Left lung (tissue), 14 donors: ENCODE data around the gene BLZF1. TPM values are rescaled to one million over a fixed set of nuclear protein-coding genes. Genes with fewer than 3 reads are reported as not detected.

ENCODE experiments used
- ATAC-seq: fragments of 200-7000 bp; cut with Tn5 transposase; one replicate; pipeline ENCODE4 v1.9.1; 2020; ENCODE audit warnings: moderate library complexity
- DNase-seq, 4 donors: peaks; one replicate each; pipeline ENCODE4 v3.0.0-alpha.2; 2013 to 2020
- H3K27ac ChIP-seq, 2 donors: fragments of 200-600 bp; sonication (generic) in 1 of 2; one replicate each; pipeline versions ENCODE4 v1.5.0 to v1.8.0; 2020 to 2021
- H3K27me3 ChIP-seq, 2 donors: fragments of 200-600 bp; sonication (generic) in 1 of 2; one replicate each; pipeline versions ENCODE4 v1.5.0 to v1.8.0; 2020 to 2021
- H3K36me3 ChIP-seq, 2 donors: fragments of 200-600 bp; sonication (generic) in 1 of 2; one replicate each; pipeline versions ENCODE4 v1.5.0 to v1.8.0; 2020 to 2021
- H3K4me1 ChIP-seq, 2 donors: fragments of 200-600 bp; one replicate each; pipeline ENCODE4 v1.8.0; 2021
- H3K4me3 ChIP-seq, 2 donors: fragments of 200-600 bp; sonication (generic) in 1 of 2; one replicate each; pipeline versions ENCODE4 v1.5.0 to v1.8.0; 2020 to 2021; ENCODE audit warnings: mild to moderate bottlenecking in 1 of 2
- H3K9me3 ChIP-seq, 2 donors: fragments of 200-600 bp; sonication (generic) in 1 of 2; one replicate each; pipeline versions ENCODE4 v1.5.0 to v1.8.0; 2020 to 2021
- intact Hi-C, 2 donors: fragments of 100-400 bp; cut with DNase I; formaldehyde crosslinking; loops; one replicate each; pipeline versions ENCODE4 v1.11.2 to v1.14.2; 2022
- long read RNA-seq, 12 donors: library from polyadenylated mRNA in 2 of 12; unstranded in 2 of 12; transcript quantifications; one replicate each; pipeline ENCODE4 v2.0.0 and lab custom pipeline, GENCODE V29; 2019 to 2026
- polyA plus RNA-seq, 6 donors: library from polyadenylated mRNA; unstranded; fragments of 120-200 nt; gene quantifications; one replicate each; pipeline ENCODE4 v1.2.1, GENCODE V29; 2013; ENCODE audit not compliant: insufficient read length in 6 of 6
- total RNA-seq, 2 donors: library from RNA; stranded (reverse); fragmentation: NEBNext Ultra II Directional; extraction: Animal tissue kit (Norgen Biotek cat#: 25700); gene quantifications; one replicate each; pipeline ENCODE4 v1.2.1, GENCODE V29; 2021
- TF ChIP-seq, protein P1 (sequence below), 2 donors: fragments of 200-600 bp; sonication (generic) in 1 of 2; IDR thresholded peaks; one replicate each; pipeline versions ENCODE4 v1.5.0 to v1.8.0; 2021; ENCODE audit warnings: antibody characterized with exemption in 2 of 2
- donor health status: DM: no; HTN: yes; CAD: no.
- donor health status: DM: no; HTN: no; CAD: no.

Gene BLZF1, protein sequence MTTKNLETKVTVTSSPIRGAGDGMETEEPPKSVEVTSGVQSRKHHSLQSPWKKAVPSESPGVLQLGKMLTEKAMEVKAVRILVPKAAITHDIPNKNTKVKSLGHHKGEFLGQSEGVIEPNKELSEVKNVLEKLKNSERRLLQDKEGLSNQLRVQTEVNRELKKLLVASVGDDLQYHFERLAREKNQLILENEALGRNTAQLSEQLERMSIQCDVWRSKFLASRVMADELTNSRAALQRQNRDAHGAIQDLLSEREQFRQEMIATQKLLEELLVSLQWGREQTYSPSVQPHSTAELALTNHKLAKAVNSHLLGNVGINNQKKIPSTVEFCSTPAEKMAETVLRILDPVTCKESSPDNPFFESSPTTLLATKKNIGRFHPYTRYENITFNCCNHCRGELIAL
- 10 to 100 TPM; 25.3 to 26.8 TPM for total RNA-seq
- 10 to 100 TPM; 26.0 to 29.7 (median 27.3) TPM for polyA plus RNA-seq
- long read RNA-seq, donor 1, transcript BLZF1-203 (7 exons, 2,749 nt) = major isoform, 10 of 25 reads
- long read RNA-seq, donor 1, transcript BLZF1-202 (3 exons, 1,295 nt) = major isoform, 10 of 25 reads
- long read RNA-seq, donor 1, partial matches to known transcripts = 5 of 25 reads
- long read RNA-seq, donor 1, other reads (novel, unspliced or antisense) = 0 of 25 reads
- long read RNA-seq, donor 2, partial matches to known transcripts = 0 of 4 reads
- long read RNA-seq, donor 2, other reads (novel, unspliced or antisense) = 0 of 4 reads
- long read RNA-seq, donor 3, transcript BLZF1-203 (7 exons, 2,749 nt) = major isoform, 12 of 15 reads
- long read RNA-seq, donor 3, partial matches to known transcripts = 0 of 15 reads
- long read RNA-seq, donor 3, other reads (novel, unspliced or antisense) = 0 of 15 reads
- long read RNA-seq, donor 4, partial matches to known transcripts = 0 of 6 reads
- long read RNA-seq, donor 4, other reads (novel, unspliced or antisense) = 1 of 6 reads
- long read RNA-seq, donor 5, transcript BLZF1-203 (7 exons, 2,749 nt) = minor isoform, 5 of 22 reads
- long read RNA-seq, donor 5, transcript BLZF1-202 (3 exons, 1,295 nt) = major isoform, 6 of 22 reads
- long read RNA-seq, donor 5, partial matches to known transcripts = 11 of 22 reads
- long read RNA-seq, donor 5, other reads (novel, unspliced or antisense) = 0 of 22 reads
- long read RNA-seq, donor 6, transcript BLZF1-203 (7 exons, 2,749 nt) = major isoform, 7 of 18 reads
- long read RNA-seq, donor 6, partial matches to known transcripts = 9 of 18 reads
- long read RNA-seq, donor 6, other reads (novel, unspliced or antisense) = 0 of 18 reads
- long read RNA-seq, donor 7, transcript BLZF1-203 (7 exons, 2,749 nt) = major isoform, 5 of 6 reads
- long read RNA-seq, donor 7, partial matches to known transcripts = 0 of 6 reads
- long read RNA-seq, donor 7, other reads (novel, unspliced or antisense) = 0 of 6 reads
- long read RNA-seq, donor 8, transcript BLZF1-203 (7 exons, 2,749 nt) = major isoform, 8 of 9 reads
- long read RNA-seq, donor 8, partial matches to known transcripts = 0 of 9 reads
- long read RNA-seq, donor 8, other reads (novel, unspliced or antisense) = 0 of 9 reads
- long read RNA-seq, donor 9 = 0 reads
- long read RNA-seq, donor 10, partial matches to known transcripts = 0 of 1 reads
- long read RNA-seq, donor 10, other reads (novel, unspliced or antisense) = 0 of 1 reads
- long read RNA-seq, donor 11, partial matches to known transcripts = 0 of 5 reads
- long read RNA-seq, donor 11, other reads (novel, unspliced or antisense) = 0 of 5 reads
- long read RNA-seq, donor 12, transcript BLZF1-203 (7 exons, 2,749 nt) = major isoform, 7 of 13 reads
- long read RNA-seq, donor 12, transcript BLZF1-202 (3 exons, 1,295 nt) = minor isoform, 5 of 13 reads
- long read RNA-seq, donor 12, partial matches to known transcripts = 0 of 13 reads
- long read RNA-seq, donor 12, other reads (novel, unspliced or antisense) = 0 of 13 reads

DNA sequence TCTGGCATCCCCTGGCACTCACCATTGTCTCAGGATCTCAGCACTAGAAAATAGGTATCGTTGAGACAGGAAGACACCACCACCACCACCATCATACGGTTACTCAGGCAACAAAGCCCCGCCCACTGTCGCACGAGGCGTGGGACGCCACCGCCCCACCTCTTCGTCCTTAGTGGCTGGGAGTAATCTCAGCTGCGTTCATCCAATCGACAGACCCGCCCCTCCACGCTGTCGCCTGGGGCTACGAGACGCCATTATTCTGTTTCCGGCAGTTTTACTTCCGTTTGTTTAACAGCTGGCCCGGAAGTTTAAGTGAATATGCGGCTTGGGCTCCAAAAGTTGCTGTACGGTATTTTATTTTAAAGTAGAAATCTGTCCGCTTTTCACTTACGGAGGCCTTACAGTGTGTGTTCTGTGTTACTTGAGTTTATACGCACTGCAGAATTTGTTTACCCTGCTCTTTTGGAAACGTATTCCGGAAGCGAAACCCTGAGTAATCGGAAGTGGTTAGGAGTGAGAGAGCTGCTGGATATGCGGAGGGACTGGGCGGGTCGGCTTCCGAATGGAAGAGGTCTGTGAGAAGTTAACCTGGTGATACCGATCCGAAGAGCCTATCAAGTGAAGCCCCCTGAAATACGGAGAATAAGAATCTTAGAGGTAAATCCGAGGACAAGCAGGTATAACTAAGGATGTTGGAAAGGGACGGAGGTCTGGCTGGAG lies at the start of gene BLZF1, which contains the start of gene NME7:
Gene BLZF1 (plus strand): TSS at position 510 of the 720 bp plus-strand sequence. CDS start 1,328 bp downstream, outside the sequence.
Gene NME7 (minus strand): TSS at position 112 of the 720 bp plus-strand sequence. CDS start 87 bp downstream, at position 25.
- H3K27ac ChIP-seq = peak within 1 kb of the TSS; percentile 76 to 90
- peak; percentile 94 to 97 (median 97) for DNase-seq
- peak within 1 kb of the TSS; percentile 54 to 80 for H3K4me3 ChIP-seq
- intact Hi-C loops = no loop called here
- H3K9me3 ChIP-seq = no peaks in the 10 kb centered on the region
- H3K27me3 ChIP-seq = no peaks in the 10 kb centered on the region
- peaks cover 9 to 45% of the 10 kb centered on the region in 2 donors for H3K4me1 ChIP-seq
- peaks cover 0 to 19% of the 10 kb centered on the region in 2 donors for H3K36me3 ChIP-seq
- ATAC-seq = peak; percentile 100
- TF ChIP-seq, protein P1, sequence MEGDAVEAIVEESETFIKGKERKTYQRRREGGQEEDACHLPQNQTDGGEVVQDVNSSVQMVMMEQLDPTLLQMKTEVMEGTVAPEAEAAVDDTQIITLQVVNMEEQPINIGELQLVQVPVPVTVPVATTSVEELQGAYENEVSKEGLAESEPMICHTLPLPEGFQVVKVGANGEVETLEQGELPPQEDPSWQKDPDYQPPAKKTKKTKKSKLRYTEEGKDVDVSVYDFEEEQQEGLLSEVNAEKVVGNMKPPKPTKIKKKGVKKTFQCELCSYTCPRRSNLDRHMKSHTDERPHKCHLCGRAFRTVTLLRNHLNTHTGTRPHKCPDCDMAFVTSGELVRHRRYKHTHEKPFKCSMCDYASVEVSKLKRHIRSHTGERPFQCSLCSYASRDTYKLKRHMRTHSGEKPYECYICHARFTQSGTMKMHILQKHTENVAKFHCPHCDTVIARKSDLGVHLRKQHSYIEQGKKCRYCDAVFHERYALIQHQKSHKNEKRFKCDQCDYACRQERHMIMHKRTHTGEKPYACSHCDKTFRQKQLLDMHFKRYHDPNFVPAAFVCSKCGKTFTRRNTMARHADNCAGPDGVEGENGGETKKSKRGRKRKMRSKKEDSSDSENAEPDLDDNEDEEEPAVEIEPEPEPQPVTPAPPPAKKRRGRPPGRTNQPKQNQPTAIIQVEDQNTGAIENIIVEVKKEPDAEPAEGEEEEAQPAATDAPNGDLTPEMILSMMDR (IDR thresholded peaks at IDR 0.05) = no peak

DNA sequence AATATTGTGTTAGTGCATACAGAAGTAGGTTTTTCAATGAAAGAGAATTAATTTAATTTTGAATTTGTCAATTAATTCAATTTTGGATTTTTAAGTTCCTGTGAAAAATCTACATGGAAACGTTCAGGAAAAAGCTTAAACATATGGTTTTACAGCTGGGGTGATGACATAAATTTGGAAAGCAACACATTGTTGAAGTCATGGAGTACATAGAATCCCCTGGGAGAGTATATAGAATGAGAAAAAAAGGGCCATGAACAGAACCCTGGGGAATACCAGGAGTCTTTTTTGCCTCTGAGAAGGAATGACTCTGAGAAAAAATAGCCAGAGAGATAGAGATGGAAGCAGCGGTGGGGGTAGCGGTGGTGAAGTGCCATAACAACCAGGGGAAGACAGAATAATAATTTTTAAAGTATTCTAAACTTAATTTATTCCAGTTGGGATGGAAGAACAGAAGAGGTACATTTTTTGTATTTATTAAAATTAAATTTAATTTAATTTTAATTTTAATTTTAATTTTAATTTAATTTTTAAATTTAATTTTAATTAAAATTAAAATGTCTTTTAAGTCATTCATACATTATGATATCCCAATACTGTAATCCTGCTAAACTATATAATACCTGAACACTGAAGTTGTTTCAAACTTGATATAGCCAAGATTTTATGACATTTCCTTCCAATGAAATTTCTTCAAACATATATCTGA lies 49.3 kb upstream of the BLZF1 start:
- Histone ChIP-seq H3K27ac (no peak overlapping the region), H3K9me3 (no peaks in the 10 kb centered on the region), H3K36me3 (no peaks in the 10 kb centered on the region), H3K27me3 (no peaks in the 10 kb centered on the region), H3K4me3 (no peak overlapping the region), H3K4me1 (no peaks in the 10 kb centered on the region)
- ATAC-seq (no peak), DNase-seq (no peak)
- TF ChIP-seq, protein P1 (IDR thresholded peaks at IDR 0.05) = no peak
- intact Hi-C loops = no loop called here

DNA sequence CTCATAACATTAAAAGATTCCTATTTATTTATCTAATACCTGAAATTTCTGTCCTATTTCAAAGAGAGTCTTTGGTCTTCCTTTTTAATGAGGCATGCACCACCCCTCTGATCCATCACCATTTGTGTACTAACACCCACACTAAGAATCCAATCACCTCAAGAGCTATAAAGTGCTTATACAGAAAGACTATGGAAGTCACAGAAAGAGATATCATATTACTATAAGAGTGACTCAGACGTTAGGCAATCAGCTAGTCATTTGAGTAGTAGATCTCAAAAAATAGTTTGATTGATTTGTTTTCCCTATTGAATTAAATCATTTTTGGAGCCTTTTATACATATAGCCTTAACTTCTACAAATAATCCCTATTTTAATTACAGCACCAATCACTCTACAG lies 46.5 kb upstream of the BLZF1 start:
- H3K36me3 ChIP-seq = no peaks in the 10 kb centered on the region
- H3K27me3 ChIP-seq = no peaks in the 10 kb centered on the region
- DNase-seq (no peak), ATAC-seq (no peak)
- no peak overlapping the region for H3K27ac ChIP-seq
- intact Hi-C loops = no loop called here
- no peak overlapping the region for H3K4me3 ChIP-seq
- H3K4me1 ChIP-seq = no peaks in the 10 kb centered on the region
- no peaks in the 10 kb centered on the region for H3K9me3 ChIP-seq
- TF ChIP-seq, protein P1 (IDR thresholded peaks at IDR 0.05) = no peak
